ENCODE results near the gene NEK6.

Gene NEK6

DNA sequence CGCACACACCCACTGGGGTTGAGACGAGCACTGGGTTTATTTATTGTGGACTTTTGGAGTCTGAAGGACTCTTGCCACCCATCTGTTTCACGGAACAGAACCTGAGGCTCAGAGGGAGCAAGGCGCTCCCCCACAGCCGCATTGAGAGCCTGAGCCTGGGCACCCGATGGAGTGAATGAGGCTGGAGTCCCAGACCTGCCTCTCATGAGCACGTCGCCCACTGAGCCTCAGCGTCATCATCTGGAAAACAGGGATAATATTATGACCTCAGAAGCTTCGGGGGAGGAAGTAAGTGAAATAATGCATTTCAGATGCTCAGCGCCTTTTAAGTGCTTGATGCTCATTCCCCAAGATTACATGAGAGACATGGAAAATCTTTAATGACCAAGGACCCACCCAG lies 5.5 kb downstream of the NEK6 start:
- Histone ChIP-seq H3K36me3 (ENCODE audit: insufficient read depth, insufficient read length, low read length) (peaks cover 57% of the 10 kb centered on the region), H3K4me1 (ENCODE audit: insufficient read depth, insufficient read length) (peaks cover 40% of the 10 kb centered on the region), H3K9ac (ENCODE audit: insufficient read length, low read depth) (peak overlapping the region; percentile 23), H3K4me3 (ENCODE audit: insufficient read length, low read depth) (no peak overlapping the region), H3K9me3 (ENCODE audit: insufficient read depth, low read length) (no peaks in the 10 kb centered on the region), H3K27me3 (ENCODE audit: insufficient read depth, insufficient read length) (no peaks in the 10 kb centered on the region)
- TF ChIP-seq YY1 (IDR thresholded peaks at IDR 0.05; ENCODE audit: insufficient read depth, insufficient read length) (no peak), SUZ12 (IDR thresholded peaks at IDR 0.05; ENCODE audit: extremely low read depth, insufficient read depth, insufficient read length) (no peak)
- DNase-seq (ENCODE audit: low read depth, low spot score), result no peak

DNA sequence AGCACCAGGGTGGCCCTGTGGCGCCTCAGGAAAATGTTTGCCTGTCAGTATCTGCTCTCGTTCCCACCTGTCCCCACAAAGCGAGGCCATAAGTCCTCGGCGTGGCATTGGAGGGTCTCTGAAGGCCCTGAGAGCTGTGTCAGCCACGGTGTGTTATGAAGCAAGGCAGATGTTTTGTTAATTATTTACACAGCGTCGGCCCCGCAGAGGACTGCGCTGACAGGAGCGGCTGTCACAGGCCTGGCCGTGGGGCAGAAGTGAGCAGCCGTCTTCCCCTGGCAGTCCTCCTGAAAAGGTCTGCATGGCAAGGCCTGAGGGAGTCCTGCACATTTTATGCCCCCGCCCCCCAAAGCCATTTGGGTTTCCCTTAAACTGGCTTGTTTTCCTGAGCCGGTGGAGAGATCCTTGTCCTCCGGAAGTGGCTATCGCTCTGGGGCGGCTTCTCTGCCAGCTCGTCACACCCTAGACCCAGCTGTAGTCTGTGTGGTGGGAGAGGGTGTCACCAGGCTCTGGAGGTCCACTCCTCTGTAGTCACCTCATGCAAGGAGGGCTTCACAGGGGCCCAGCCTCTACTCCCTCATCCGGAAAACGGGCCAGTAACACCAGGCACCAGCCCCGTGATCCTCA lies 6.2 kb downstream of the NEK6 start:
- Histone ChIP-seq H3K4me1 (ENCODE audit: insufficient read depth, insufficient read length) (peaks cover 40% of the 10 kb centered on the region), H3K9me3 (ENCODE audit: insufficient read depth, low read length) (no peaks in the 10 kb centered on the region), H3K27me3 (ENCODE audit: insufficient read depth, insufficient read length) (no peaks in the 10 kb centered on the region), H3K4me3 (ENCODE audit: insufficient read length, low read depth) (no peak overlapping the region), H3K9ac (ENCODE audit: insufficient read length, low read depth) (peak overlapping the region; percentile 23), H3K36me3 (ENCODE audit: insufficient read depth, insufficient read length, low read length) (peaks cover 64% of the 10 kb centered on the region)
- TF ChIP-seq SUZ12 (IDR thresholded peaks at IDR 0.05; ENCODE audit: extremely low read depth, insufficient read depth, insufficient read length) (no peak), ZNF274 (IDR thresholded peaks at IDR 0.05; ENCODE audit: low read depth, low read length) (no peak), YY1 (IDR thresholded peaks at IDR 0.05; ENCODE audit: insufficient read depth, insufficient read length) (no peak)
- no peak for DNase-seq (ENCODE audit: low read depth, low spot score)

DNA sequence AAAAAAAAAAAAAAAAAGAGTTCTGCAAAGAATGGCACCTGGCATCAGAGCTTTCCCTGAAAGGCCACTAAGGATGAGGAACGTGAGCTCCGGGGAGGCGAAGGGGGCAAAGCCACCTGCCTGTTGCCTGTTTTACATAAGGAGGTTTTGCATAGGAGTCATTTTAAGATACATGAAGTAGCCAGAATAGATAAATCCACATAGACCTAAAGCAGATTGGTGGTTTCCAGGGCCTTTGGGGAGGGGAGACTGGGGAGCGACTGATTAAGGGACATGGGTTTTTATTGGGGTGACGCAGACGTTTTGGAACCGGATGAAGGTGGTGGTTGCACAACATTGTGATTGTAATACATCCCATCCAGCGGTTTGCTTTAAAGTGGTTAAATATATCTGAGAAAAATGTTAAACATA lies 7.1 kb downstream of the NEK6 start:
- Histone ChIP-seq H3K9ac (ENCODE audit: insufficient read length, low read depth) (no peak overlapping the region), H3K4me1 (ENCODE audit: insufficient read depth, insufficient read length) (peaks cover 40% of the 10 kb centered on the region), H3K9me3 (ENCODE audit: insufficient read depth, low read length) (no peaks in the 10 kb centered on the region), H3K27me3 (ENCODE audit: insufficient read depth, insufficient read length) (no peaks in the 10 kb centered on the region), H3K4me3 (ENCODE audit: insufficient read length, low read depth) (no peak overlapping the region), H3K36me3 (ENCODE audit: insufficient read depth, insufficient read length, low read length) (peaks cover 70% of the 10 kb centered on the region)
- no peak for DNase-seq (ENCODE audit: low read depth, low spot score)
- TF ChIP-seq SUZ12 (IDR thresholded peaks at IDR 0.05; ENCODE audit: extremely low read depth, insufficient read depth, insufficient read length) (no peak), YY1 (IDR thresholded peaks at IDR 0.05; ENCODE audit: insufficient read depth, insufficient read length) (no peak), ZNF274 (IDR thresholded peaks at IDR 0.05; ENCODE audit: low read depth, low read length) (no peak)

DNA sequence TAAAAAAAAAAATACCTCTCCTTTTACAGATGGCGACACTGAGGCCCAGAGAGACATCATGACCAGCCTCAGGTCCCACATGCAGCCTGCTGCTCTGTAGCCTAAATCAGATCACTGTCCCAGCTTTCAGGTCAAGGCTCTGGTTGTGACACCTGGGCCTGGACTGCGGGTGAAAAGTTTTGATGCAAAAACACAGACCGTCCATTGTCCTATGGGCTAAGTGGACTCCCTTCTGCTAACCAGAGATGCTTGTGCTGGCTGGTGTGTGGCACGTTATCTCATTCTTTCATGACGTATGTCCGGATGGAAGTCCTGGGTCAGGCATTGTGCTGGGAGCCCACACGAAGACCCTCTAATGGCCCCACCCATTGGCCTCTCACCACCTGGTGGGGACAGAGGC lies 7.8 kb downstream of the NEK6 start:
- no peak for DNase-seq (ENCODE audit: low read depth, low spot score)
- no peak for TF ChIP-seq ZNF274 (IDR thresholded peaks at IDR 0.05; ENCODE audit: low read depth, low read length)
- TF ChIP-seq YY1 (IDR thresholded peaks at IDR 0.05; ENCODE audit: insufficient read depth, insufficient read length), result no peak
- TF ChIP-seq SUZ12 (IDR thresholded peaks at IDR 0.05; ENCODE audit: extremely low read depth, insufficient read depth, insufficient read length), result no peak
- H3K9ac ChIP-seq (ENCODE audit: insufficient read length, low read depth), result no peak overlapping the region
- no peak overlapping the region for H3K4me3 ChIP-seq (ENCODE audit: insufficient read length, low read depth)
- H3K9me3 ChIP-seq (ENCODE audit: insufficient read depth, low read length), result no peaks in the 10 kb centered on the region
- H3K4me1 ChIP-seq (ENCODE audit: insufficient read depth, insufficient read length), result peaks cover 37% of the 10 kb centered on the region
- no peaks in the 10 kb centered on the region for H3K27me3 ChIP-seq (ENCODE audit: insufficient read depth, insufficient read length)
- peaks cover 72% of the 10 kb centered on the region for H3K36me3 ChIP-seq (ENCODE audit: insufficient read depth, insufficient read length, low read length)

GRCh38 chr9:124266139-124266825 lies 8.5 kb downstream of the NEK6 start:
- no peak for DNase-seq (ENCODE audit: low read depth, low spot score)
- no peaks in the 10 kb centered on the region for H3K27me3 ChIP-seq (ENCODE audit: insufficient read depth, insufficient read length)
- H3K9me3 ChIP-seq (ENCODE audit: insufficient read depth, low read length), result no peaks in the 10 kb centered on the region
- H3K4me1 ChIP-seq (ENCODE audit: insufficient read depth, insufficient read length), result peaks cover 42% of the 10 kb centered on the region
- H3K9ac ChIP-seq (ENCODE audit: insufficient read length, low read depth), result no peak overlapping the region
- no peak overlapping the region for H3K4me3 ChIP-seq (ENCODE audit: insufficient read length, low read depth)
- H3K36me3 ChIP-seq (ENCODE audit: insufficient read depth, insufficient read length, low read length), result peaks cover 74% of the 10 kb centered on the region
- no peak for TF ChIP-seq SUZ12 (IDR thresholded peaks at IDR 0.05; ENCODE audit: extremely low read depth, insufficient read depth, insufficient read length)

- H3K9ac ChIP-seq (ENCODE audit: insufficient read length, low read depth), result no peak overlapping the region
- H3K4me1 ChIP-seq (ENCODE audit: insufficient read depth, insufficient read length), result peaks cover 42% of the 10 kb centered on the region
- TF ChIP-seq ZNF274 (IDR thresholded peaks at IDR 0.05; ENCODE audit: low read depth, low read length) (no peak), SUZ12 (IDR thresholded peaks at IDR 0.05; ENCODE audit: extremely low read depth, insufficient read depth, insufficient read length) (no peak), YY1 (IDR thresholded peaks at IDR 0.05; ENCODE audit: insufficient read depth, insufficient read length) (no peak)
- H3K9me3 ChIP-seq (ENCODE audit: insufficient read depth, low read length), result no peaks in the 10 kb centered on the region
- peaks cover 79% of the 10 kb centered on the region for H3K36me3 ChIP-seq (ENCODE audit: insufficient read depth, insufficient read length, low read length)
- DNase-seq (ENCODE audit: low read depth, low spot score), result no peak
- H3K4me3 ChIP-seq (ENCODE audit: insufficient read length, low read depth), result no peak overlapping the region
- no peaks in the 10 kb centered on the region for H3K27me3 ChIP-seq (ENCODE audit: insufficient read depth, insufficient read length)
Observed at GRCh38 chr9:124266826-124267201, 9.1 kb downstream of the NEK6 start.

DNA sequence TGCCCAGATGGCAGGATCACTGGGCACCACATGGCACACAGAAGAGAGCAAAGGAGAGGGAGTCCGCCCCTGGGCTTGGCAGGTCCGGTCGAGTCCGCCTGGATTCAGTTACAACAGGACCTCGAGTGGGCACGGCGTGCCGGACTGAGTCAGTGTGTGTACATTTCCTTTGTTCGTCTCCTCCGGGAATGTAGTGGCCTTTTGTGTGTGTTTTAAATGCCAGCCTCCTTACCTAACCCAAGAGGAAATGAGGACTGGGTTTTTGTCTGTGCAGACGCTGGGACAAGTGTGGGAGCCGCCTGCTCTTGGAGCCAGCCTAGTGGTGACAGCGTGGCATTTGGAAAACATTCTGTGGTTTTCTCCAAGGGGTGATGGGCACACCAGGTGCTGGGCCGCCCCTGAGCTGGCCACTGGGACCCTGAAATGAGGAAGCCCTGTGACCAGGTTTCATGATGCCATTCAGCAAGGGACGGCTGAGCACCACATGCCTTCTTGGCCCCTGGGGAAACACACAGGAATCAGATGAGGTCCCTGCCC lies 9.6 kb downstream of the NEK6 start:
- peaks cover 44% of the 10 kb centered on the region for H3K4me1 ChIP-seq (ENCODE audit: insufficient read depth, insufficient read length)

More for the DNA sequence above, 9.6 kb downstream of the NEK6 start:
- DNase-seq (ENCODE audit: low read depth, low spot score), result no peak
- TF ChIP-seq YY1 (IDR thresholded peaks at IDR 0.05; ENCODE audit: insufficient read depth, insufficient read length), result no peak
- TF ChIP-seq SUZ12 (IDR thresholded peaks at IDR 0.05; ENCODE audit: extremely low read depth, insufficient read depth, insufficient read length), result no peak
- no peak for TF ChIP-seq ZNF274 (IDR thresholded peaks at IDR 0.05; ENCODE audit: low read depth, low read length)
- H3K4me3 ChIP-seq (ENCODE audit: insufficient read length, low read depth), result no peak overlapping the region
- H3K9ac ChIP-seq (ENCODE audit: insufficient read length, low read depth), result no peak overlapping the region
- H3K27me3 ChIP-seq (ENCODE audit: insufficient read depth, insufficient read length), result no peaks in the 10 kb centered on the region
- H3K36me3 ChIP-seq (ENCODE audit: insufficient read depth, insufficient read length, low read length), result peaks cover 85% of the 10 kb centered on the region
- H3K9me3 ChIP-seq (ENCODE audit: insufficient read depth, low read length), result no peaks in the 10 kb centered on the region

Measured in NT2/D1 (cell line).